Inferior parietal cortex (tissue), 1 donor: ENCODE results near the gene SMIM15.

Source experiments
- DNase-seq: peaks from one replicate; pipeline ENCODE4 v3.0.0-alpha.2; 2016; ENCODE audit errors: extremely low spot score

The SMIM15 gene

GRCh38 chr5:61159836-61160235 is 2.4 kb downstream of the SMIM15 start:
- DNase-seq = no peak

GRCh38 chr5:61159070-61159469 is 3.2 kb downstream of the SMIM15 start:
- no peak for DNase-seq

GRCh38 chr5:61151893-61152292 is 10.4 kb downstream of the SMIM15 start:
- DNase-seq = no peak

GRCh38 chr5:61148515-61148914 is 13.8 kb downstream of the SMIM15 start:
- no peak for DNase-seq

GRCh38 chr5:61142811-61143210 is 19.5 kb downstream of the SMIM15 start:
- no peak for DNase-seq

- no peak for DNase-seq
Observed at GRCh38 chr5:61142391-61142790, 19.9 kb downstream of the SMIM15 start.

GRCh38 chr5:61141801-61142200 is 20.5 kb downstream of the SMIM15 start:
- no peak for DNase-seq

GRCh38 chr5:61139931-61140330 is 22.3 kb downstream of the SMIM15 start:
- no peak for DNase-seq

GRCh38 chr5:61139094-61139873 is 23.0 kb downstream of the SMIM15 start:
- no peak for DNase-seq

GRCh38 chr5:61137835-61138234 is 24.4 kb downstream of the SMIM15 start:
- no peak for DNase-seq

- no peak for DNase-seq
Observed at GRCh38 chr5:61132559-61132958, 29.7 kb downstream of the SMIM15 start.

GRCh38 chr5:61130289-61130688 is 32.0 kb downstream of the SMIM15 start:
- DNase-seq = no peak

GRCh38 chr5:61123145-61123544 is 39.1 kb downstream of the SMIM15 start:
- DNase-seq = no peak

GRCh38 chr5:61120534-61120933 is 41.7 kb downstream of the SMIM15 start:
- DNase-seq = no peak

- no peak for DNase-seq
Observed at GRCh38 chr5:61119066-61119465, 43.2 kb downstream of the SMIM15 start.

GRCh38 chr5:61115968-61116367 is 46.3 kb downstream of the SMIM15 start:
- no peak for DNase-seq

GRCh38 chr5:61114441-61114840 is 47.8 kb downstream of the SMIM15 start:
- DNase-seq = no peak
